ENCODE results near the gene PNP. TPM values are rescaled to one million over a fixed set of nuclear protein-coding genes. Genes with fewer than 3 reads are reported as not detected.

The PNP gene
- total RNA-seq, 2 experiments from 2014 or later = 73.6 to 77.2 TPM

DNA sequence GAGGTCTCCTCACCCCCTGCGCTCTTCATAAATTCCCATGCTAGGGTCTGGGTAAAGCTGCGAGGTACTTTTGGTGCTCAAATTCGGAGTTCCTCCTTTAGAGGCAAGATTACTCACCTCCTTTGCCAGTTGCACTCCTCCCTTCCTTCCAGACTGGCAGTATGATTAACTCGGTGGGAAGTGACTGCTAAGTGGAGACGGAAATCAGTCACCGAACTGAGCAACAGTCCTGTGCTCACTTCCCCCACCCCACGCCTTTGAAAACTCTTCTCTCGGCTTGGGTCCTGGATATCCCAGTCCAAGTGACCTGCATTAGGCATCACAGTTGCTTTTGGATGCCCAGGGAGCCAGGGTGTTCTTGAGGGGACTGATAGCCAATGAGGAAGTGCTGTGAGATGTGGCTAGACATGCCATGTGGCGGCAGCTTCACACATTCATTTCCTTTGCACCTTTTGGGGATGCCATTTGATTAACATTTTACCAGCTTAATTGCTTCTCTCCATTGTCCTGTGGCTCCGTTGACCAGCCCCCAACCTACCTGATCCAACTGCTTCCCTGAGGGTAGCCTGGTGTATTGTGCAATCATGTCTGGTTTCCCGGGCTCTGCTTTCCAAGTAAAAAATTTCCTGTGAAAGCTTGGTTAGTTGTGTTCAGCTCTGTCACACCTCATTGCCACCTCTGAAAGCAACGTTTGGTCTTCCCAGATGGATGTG, 840 bp downstream of the PNP start:
- ChIA-PET CTCF (interaction anchor here (1.0 to 1.6 kb wide), 4 partner anchors 13 to 57 kb away, joined by 3 to 7 read pairs (median 6); partner anchors contain the start of genes APEX1, OSGEP and TEP1), POLR2A (interaction anchor here (0.7 to 4.8 kb wide), 18 partner anchors 9 to 213 kb away, joined by 3 to 43 read pairs (median 6); partner anchors contain the start of genes APEX1, OSGEP, PARP2 and PIP4P1)
- intact Hi-C loops (cut with DNase I, micrococcal nuclease) = loop anchor here (1.0 to 10.0 kb wide), 7 partner anchors 7 to 615 kb away; partner anchors contain the start of genes APEX1 (in 2 of the 2), OSGEP (in 1 of the 2) and PARP2 (in 1 of the 2)
- peaks cover 57% of the 10 kb centered on the region for H3K4me1 Mint-ChIP-seq (ENCODE audit: low read depth)
- Histone ChIP-seq H3K27me3 (ENCODE audit: control insufficient read depth in 1 of 2, insufficient read depth in 2 of 2, low read length in 2 of 2) (no peaks in the 10 kb centered on the region), H3K4me1 (ENCODE audit: insufficient read depth, low read length) (peaks cover 53% of the 10 kb centered on the region), H3K36me3 (ENCODE audit: insufficient read depth, low read length) (peaks cover 30% of the 10 kb centered on the region), H3K4me3 (ENCODE audit: low read length) (peak overlapping the region; percentile 95), H3K27ac (ENCODE audit: low read depth in 1 of 2, low read length in 2 of 2) (peak overlapping the region; percentile 78 to 81), H3K9me3 (ENCODE audit: control insufficient read depth in 1 of 2, insufficient read depth in 1 of 2, low read length in 2 of 2) (no peaks in the 10 kb centered on the region)
- TF ChIP-seq, protein P1, sequence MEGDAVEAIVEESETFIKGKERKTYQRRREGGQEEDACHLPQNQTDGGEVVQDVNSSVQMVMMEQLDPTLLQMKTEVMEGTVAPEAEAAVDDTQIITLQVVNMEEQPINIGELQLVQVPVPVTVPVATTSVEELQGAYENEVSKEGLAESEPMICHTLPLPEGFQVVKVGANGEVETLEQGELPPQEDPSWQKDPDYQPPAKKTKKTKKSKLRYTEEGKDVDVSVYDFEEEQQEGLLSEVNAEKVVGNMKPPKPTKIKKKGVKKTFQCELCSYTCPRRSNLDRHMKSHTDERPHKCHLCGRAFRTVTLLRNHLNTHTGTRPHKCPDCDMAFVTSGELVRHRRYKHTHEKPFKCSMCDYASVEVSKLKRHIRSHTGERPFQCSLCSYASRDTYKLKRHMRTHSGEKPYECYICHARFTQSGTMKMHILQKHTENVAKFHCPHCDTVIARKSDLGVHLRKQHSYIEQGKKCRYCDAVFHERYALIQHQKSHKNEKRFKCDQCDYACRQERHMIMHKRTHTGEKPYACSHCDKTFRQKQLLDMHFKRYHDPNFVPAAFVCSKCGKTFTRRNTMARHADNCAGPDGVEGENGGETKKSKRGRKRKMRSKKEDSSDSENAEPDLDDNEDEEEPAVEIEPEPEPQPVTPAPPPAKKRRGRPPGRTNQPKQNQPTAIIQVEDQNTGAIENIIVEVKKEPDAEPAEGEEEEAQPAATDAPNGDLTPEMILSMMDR (IDR thresholded peaks at IDR 0.05) = no peak
- peak in 12 of 14 experiments; percentile 15 to 82 (median 42) for DNase-seq
- no peaks in the 10 kb centered on the region for H3K27me3 Mint-ChIP-seq
- peaks cover 50% of the 10 kb centered on the region for H3K36me3 Mint-ChIP-seq (ENCODE audit: low read depth)
- peak overlapping the region; percentile 92 for H3K27ac Mint-ChIP-seq
- H3K9me3 Mint-ChIP-seq = no peaks in the 10 kb centered on the region
- peak overlapping the region; percentile 98 for H3K4me3 Mint-ChIP-seq
- ATAC-seq (ENCODE audit: poor library complexity) = peak; percentile 54

DNA sequence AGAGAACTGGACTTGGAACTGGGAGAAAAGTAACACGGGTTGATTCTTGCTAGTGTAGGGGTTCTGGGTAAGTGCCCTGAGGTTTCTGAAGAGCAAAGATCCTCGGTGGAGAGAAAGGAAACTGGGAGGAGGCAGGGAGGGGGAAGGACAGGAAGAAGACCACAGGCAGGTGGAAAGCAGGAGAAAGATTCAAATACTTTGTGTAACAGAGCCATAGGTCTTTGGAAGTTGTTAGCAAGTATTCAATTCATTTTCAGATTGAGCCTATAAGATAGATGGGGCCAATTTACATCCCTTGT, 1.3 kb downstream of the PNP start:
- peak in 1 of 14 experiments; percentile 29 for DNase-seq
- Mint-ChIP-seq H3K9me3 (no peaks in the 10 kb centered on the region), H3K27me3 (no peaks in the 10 kb centered on the region), H3K27ac (peak overlapping the region; percentile 92), H3K4me3 (peak overlapping the region; percentile 98), H3K4me1 (ENCODE audit: low read depth) (peaks cover 62% of the 10 kb centered on the region), H3K36me3 (ENCODE audit: low read depth) (peaks cover 55% of the 10 kb centered on the region)
- ATAC-seq (ENCODE audit: poor library complexity) = no peak
- POLR2A ChIA-PET = interaction anchor here (0.7 to 4.8 kb wide), 10 partner anchors 9 to 212 kb away, joined by 3 to 43 read pairs (median 8); partner anchors contain the start of genes APEX1, OSGEP and PIP4P1
- CTCF ChIA-PET = interaction anchor here (1.1 to 1.6 kb wide), 2 partner anchors 55 to 57 kb away, joined by 3 to 7 read pairs; partner anchors contain the start of gene TEP1
- Histone ChIP-seq H3K27me3 (ENCODE audit: control insufficient read depth in 1 of 2, insufficient read depth in 2 of 2, low read length in 2 of 2) (no peaks in the 10 kb centered on the region), H3K9me3 (ENCODE audit: control insufficient read depth in 1 of 2, insufficient read depth in 1 of 2, low read length in 2 of 2) (no peaks in the 10 kb centered on the region), H3K4me1 (ENCODE audit: insufficient read depth, low read length) (peaks cover 58% of the 10 kb centered on the region), H3K27ac (ENCODE audit: low read depth in 1 of 2, low read length in 2 of 2) (peak overlapping the region; percentile 78 to 81), H3K36me3 (ENCODE audit: insufficient read depth, low read length) (peaks cover 35% of the 10 kb centered on the region), H3K4me3 (ENCODE audit: low read length) (peak overlapping the region; percentile 95)
- intact Hi-C loops (cut with DNase I, micrococcal nuclease) = no loop called here
- TF ChIP-seq, protein P1 (IDR thresholded peaks at IDR 0.05) = no peak

- TF ChIP-seq, protein P1 (IDR thresholded peaks at IDR 0.05) = no peak
- intact Hi-C loops (cut with DNase I, micrococcal nuclease) = no loop called here
- ChIA-PET POLR2A (interaction anchor here (1.2 to 4.8 kb wide), 3 partner anchors 12 to 17 kb away, joined by 4 to 43 read pairs (median 9); partner anchors contain the start of genes APEX1 and PIP4P1), CTCF (no interaction called here)
- Histone ChIP-seq H3K4me3 (ENCODE audit: low read length) (no peak overlapping the region), H3K27me3 (ENCODE audit: control insufficient read depth in 1 of 2, insufficient read depth in 2 of 2, low read length in 2 of 2) (no peaks in the 10 kb centered on the region), H3K36me3 (ENCODE audit: insufficient read depth, low read length) (peaks cover 48% of the 10 kb centered on the region), H3K9me3 (ENCODE audit: control insufficient read depth in 1 of 2, insufficient read depth in 1 of 2, low read length in 2 of 2) (no peaks in the 10 kb centered on the region), H3K27ac (ENCODE audit: low read depth in 1 of 2, low read length in 2 of 2) (no peak overlapping the region), H3K4me1 (ENCODE audit: insufficient read depth, low read length) (peaks cover 79% of the 10 kb centered on the region)
- H3K27ac Mint-ChIP-seq = peak overlapping the region; percentile 92
- H3K27me3 Mint-ChIP-seq = no peaks in the 10 kb centered on the region
- H3K4me3 Mint-ChIP-seq = peak overlapping the region; percentile 76
- no peaks in the 10 kb centered on the region for H3K9me3 Mint-ChIP-seq
- ATAC-seq (ENCODE audit: poor library complexity) = no peak
- peaks cover 83% of the 10 kb centered on the region for H3K4me1 Mint-ChIP-seq (ENCODE audit: low read depth)
- DNase-seq = no peak
- H3K36me3 Mint-ChIP-seq (ENCODE audit: low read depth) = peaks cover 76% of the 10 kb centered on the region
Measured at GRCh38 chr14:20472536-20473169, 3.4 kb downstream of the PNP start.

All from CD4-positive, alpha-beta T cell (primary cell).